CD4-positive, alpha-beta T cell treated with Interleukin-15 for 4 hours (primary cell): ENCODE results near the gene FXYD4.

Experiments used
- DNase-seq: peaks from one replicate; pipeline ENCODE4 v3.0.0-alpha.2; 2020; ENCODE audit warnings: low spot score

The FXYD4 gene

DNA sequence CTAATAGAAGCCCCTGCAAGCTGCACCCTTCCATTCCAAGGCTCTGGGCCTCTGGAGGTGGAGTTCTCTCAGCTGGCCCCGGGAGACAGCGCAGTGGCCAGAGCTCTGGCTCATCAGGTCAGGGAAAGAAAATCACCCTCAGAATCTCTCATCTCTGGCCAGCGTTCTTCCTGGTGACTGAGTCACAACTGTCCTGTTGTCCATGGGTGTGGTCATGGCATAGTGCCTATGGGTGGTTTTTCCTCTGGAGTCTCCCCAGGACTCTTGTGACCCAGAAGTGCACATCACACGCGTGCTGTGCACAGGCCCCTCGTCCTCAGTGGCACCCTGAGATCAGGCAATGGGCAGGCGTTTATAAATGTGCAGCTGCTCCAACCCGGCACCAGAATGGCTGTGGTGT lies 27.4 kb upstream of the FXYD4 start:
- DNase-seq: no peak

GRCh38 chr10:43347997-43348396 lies 23.4 kb upstream of the FXYD4 start:
- DNase-seq: no peak

- DNase-seq: peak; percentile 89
These were observed 22.7 kb upstream of the FXYD4 start for GRCh38 chr10:43348511-43349312.

DNA sequence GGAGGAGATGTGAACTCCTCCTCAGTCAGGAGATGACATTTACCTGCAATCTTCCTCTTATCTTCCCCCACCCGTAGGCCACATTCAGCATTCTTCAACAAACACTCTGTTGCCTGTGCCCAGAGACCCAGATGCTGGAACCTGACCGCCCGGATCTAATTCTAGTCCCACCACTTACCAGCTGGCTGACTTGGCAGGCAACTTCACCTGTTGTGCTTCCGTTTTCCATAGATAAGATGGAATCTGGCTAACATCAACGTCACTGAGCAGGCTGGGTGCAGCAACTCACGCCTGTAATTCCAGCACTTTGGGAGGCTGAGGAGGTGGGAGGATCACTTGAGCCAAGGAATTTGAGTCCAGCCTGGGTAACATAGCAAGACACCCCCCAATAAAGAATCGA lies 21.3 kb upstream of the FXYD4 start:
- no peak for DNase-seq

DNA sequence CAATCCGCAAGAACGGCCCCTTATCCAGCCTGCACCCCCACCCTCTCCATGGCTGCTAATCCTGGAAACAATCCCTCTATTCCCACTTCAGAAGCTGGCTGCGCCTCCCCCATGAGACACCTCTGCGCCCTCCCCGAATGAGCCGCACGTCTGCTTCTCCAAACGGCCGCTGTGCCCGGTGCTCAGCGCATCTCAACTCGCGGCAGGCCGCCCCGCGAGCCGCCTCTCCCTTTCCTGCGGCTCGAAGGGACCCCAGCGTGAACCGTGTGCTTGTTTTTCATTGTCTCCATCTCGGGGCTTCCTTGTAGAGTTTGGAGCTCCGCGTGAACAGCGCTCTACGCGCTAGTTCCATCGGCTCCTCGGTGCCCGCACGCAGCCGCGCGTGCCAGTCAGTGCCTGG lies 20.8 kb upstream of the FXYD4 start:
- DNase-seq: no peak

DNA sequence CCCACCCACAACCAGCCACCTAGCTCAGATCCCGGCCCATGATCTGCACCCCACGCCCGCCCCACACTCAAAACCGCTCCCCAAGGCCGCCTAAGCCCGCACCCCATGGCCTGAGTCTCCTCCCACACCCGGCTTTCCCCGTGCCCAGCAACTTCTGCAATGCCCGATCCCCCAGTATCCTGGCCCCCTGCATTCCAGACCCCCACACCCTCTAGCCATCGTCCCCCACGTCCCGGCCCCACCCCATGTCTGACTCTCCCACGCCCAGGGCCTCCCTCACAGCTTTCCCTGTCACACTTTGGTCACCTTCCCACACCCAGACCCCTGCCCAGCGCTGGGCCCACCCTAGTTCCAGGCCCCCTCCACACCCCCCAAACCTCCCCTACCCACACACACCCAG lies 20.1 kb upstream of the FXYD4 start:
- no peak for DNase-seq

DNA sequence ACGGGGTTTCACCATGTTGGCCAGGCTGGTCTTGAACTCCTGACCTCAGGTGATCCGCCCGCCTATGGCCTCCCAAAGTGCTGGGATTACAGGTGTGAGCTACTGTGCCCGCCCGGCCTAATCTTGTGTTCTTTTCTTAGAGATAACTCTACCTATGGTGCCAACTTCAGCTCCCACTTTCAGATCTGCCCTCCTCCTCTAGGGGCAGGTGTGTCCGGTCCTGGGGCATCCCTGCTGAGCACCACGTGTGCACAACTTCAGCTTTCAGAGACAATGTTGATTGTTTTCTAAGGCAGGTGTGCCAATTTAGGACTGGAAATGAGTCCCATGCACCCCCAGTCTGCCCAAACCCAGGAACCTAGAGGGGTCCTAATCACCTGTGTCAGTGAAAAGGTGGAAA lies 18.5 kb upstream of the FXYD4 start:
- DNase-seq: no peak

DNA sequence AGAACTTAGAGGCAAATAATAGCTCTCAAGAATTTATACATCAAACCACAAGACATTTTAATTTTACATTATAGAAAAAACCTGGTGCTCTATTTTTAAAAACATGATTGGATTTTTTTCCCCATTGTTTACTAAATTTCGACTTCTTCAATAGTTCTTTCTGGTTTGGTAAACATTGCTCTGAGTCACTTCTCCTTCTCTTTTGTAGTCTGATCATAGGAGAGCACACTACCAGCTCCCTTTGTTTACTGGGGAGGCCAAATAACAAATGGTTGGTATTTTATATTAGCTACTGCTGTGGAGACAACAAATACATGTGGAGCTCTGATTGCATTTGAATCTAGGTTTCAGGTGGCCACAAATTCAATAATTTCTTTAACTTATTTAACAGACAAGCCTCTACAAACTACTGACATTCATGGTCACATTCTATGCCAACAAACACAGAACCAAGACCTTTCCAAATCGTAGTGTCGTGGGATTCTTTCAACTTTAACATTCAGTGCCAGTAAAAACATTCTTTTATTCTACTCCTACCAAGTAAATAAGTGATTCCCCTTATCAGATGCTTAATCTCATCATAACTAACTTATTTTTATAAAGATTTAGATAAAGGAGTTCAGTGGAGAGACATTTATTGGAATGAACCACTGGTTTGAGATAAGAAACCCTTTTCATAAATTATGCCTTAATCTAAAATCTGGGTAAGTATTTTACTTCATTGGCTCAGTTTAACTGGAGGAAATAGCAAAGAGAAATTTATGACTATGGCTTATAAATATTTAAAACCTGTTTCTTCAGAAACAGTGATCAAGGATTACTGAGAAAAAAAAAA lies 17.7 kb upstream of the FXYD4 start:
- DNase-seq: no peak

DNA sequence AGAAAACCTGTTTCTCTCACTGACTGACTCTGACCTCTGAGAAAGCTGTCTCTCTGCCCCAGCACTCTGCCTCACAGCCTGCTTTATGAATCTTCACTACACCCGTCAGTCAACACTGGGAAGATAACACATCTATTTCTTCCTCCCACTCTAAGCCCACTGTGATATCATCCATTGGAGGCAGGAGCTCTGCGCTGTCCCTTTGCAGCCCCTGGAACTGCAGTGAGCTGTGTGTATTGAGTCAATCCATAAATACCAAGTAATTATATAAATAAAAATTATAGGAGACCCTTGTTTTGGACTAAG lies 17.2 kb upstream of the FXYD4 start:
- no peak for DNase-seq

- no peak for DNase-seq
These were observed 16.5 kb upstream of the FXYD4 start for GRCh38 chr10:43354879-43355380.

GRCh38 chr10:43355749-43356371 lies 15.6 kb upstream of the FXYD4 start:
- DNase-seq: peak; percentile 23

GRCh38 chr10:43360086-43360485 lies 11.3 kb upstream of the FXYD4 start:
- DNase-seq: no peak

GRCh38 chr10:43361547-43362190 lies 9.8 kb upstream of the FXYD4 start:
- peak; percentile 25 for DNase-seq

DNA sequence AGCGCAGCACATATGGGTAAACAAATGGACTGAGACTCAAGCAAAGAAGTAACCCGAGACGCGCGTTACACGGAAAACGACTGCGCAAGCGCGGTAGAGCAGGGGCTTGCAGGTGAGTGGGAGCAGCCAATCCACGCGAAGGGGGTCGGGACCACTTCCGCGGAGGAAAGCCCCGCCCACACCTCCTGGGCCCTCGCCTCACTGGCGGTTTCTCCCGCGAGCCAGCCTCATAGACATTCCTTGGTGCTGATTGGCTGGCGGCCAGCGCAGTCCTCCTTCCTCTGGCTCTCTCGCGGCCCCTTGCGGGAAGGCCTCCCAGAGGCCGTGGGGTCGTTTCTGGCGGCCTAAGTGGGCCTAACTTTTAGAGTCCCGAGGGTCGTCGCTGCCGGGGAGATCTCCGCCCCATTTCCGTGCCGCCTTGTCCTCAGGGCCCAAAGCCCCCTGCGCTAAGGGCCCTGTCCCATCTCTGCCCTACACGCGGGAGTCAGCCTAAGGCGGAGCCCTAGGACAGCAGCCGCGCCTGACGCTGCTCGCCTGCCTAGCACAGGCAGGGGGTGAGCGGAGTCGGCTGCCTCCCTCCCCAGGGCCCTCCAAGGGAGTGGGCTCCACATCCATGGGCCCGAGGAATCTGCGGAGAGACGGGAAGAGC lies 9.1 kb upstream of the FXYD4 start:
- peak; percentile 98 for DNase-seq

- DNase-seq: no peak
These were observed 6.4 kb upstream of the FXYD4 start for GRCh38 chr10:43365001-43365400.

- DNase-seq: no peak
These were observed 1.5 kb upstream of the FXYD4 start for GRCh38 chr10:43369921-43370320.

GRCh38 chr10:43370671-43371215 lies 693 bp upstream of the FXYD4 start:
- no peak for DNase-seq

DNA sequence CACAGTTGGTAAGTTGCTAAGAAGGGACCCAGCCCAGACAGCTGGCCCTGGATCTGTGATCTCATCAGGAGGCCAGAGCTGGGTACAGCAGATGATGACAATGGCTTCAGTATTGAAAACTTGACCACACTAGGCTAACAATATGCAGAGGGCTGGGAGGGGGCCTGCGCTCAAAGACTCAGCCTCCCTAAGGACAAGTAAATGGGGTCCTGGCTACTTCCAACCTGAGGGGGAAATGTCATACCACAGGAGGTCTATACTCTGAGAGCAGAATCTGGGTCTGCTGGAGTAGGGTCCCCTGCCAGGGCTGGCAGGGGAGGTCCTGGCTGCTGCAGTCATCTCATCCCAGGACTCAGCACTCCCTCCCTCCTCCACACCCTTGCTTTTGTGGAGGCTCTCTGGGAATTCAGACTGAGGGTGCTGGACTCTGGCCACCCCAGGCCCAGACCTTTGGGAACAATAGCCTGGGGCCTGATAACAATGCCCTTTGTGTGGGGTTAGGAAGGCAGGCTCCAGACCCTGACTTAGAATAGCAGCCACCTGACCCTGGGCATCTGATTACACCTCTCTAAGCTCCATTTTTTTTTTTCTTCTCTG lies 1.4 kb downstream of the FXYD4 start:
- DNase-seq: no peak

- no peak for DNase-seq
These were observed 2.0 kb downstream of the FXYD4 start for GRCh38 chr10:43373461-43373860.

- no peak for DNase-seq
These were observed 2.8 kb downstream of the FXYD4 start for GRCh38 chr10:43374194-43374593.

DNA sequence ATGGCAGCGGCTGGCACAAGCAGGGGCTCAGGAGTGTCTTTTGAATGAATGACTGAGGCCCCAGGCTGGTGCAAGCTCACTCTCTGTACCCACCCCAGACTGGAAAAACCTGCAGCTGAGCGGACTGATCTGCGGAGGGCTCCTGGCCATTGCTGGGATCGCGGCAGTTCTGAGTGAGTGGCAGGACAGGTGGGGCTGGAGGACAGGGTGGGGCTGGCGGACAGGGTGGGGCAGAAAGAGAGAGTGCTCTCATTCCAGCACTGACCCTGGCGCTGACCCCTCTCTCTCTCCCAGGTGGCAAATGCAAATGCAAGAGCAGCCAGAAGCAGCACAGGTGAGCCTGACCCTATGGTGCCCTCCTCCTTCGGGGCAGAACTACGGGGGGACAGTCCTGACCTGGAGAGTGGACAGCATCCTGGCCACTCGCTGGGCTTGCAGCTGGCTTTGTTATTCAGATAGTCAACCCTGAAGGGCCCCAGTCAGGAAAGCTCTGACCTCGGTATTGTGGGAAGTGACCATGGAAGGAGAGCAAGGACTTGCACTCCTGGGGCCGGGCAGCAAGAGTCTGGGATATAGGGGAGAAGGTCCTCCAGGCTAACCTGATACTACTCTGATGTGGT lies 4.1 kb downstream of the FXYD4 start:
- DNase-seq: no peak
